Stomach smooth muscle (tissue), 2 donors: ENCODE measurements around the gene NLRP6.
"Not testable (repeated sequence)": the region's sequence is repeated elsewhere in the genome, so short reads cannot be mapped to it uniquely, and the experiment has no call there.

Experiments used
- H3K27ac ChIP-seq: one replicate; pipeline ENCODE4 v1.7.0; 2013; ENCODE audit warnings: mild to moderate bottlenecking, low read length, inconsistent platforms
- H3K27me3 ChIP-seq, 2 donors: one replicate each; pipeline ENCODE4 v1.7.0; 2013; ENCODE audit warnings: low read length in 2 of 2; ENCODE audit not compliant: insufficient read depth in 2 of 2, control insufficient read depth in 1 of 2
- H3K36me3 ChIP-seq, 2 donors: one replicate each; pipeline ENCODE4 v1.7.0; 2013; ENCODE audit warnings: low read length in 2 of 2; ENCODE audit not compliant: control insufficient read depth in 2 of 2, insufficient read depth in 2 of 2
- H3K4me1 ChIP-seq: one replicate; pipeline ENCODE4 v1.7.0; 2013; ENCODE audit warnings: low read length; ENCODE audit not compliant: control insufficient read depth, insufficient read depth
- H3K4me3 ChIP-seq, 2 donors: one replicate each; pipeline ENCODE4 v1.7.0; 2013; ENCODE audit warnings: low read length in 2 of 2
- H3K9ac ChIP-seq, 2 donors: one replicate each; pipeline ENCODE4 v1.7.0; 2013; ENCODE audit warnings: low read length in 2 of 2, mild to moderate bottlenecking in 1 of 2
- H3K9me3 ChIP-seq, 2 donors: one replicate each; pipeline ENCODE4 v1.7.0; 2013; ENCODE audit warnings: low read length in 2 of 2; ENCODE audit not compliant: control insufficient read depth in 2 of 2
- donor health status: healthy.
- donor health status: Pancreatic carcinoma.

Gene NLRP6

GRCh38 chr11:278001-278951, at the start of gene NLRP6:
Gene NLRP6, plus strand, starts transcription at chr11:278407. Its CDS starts 163 bp downstream, at chr11:278570.
- H3K4me3 ChIP-seq: no peak within 1 kb of the TSS
- H3K9me3 ChIP-seq: no peaks in the 10 kb centered on the region
- no peak within 1 kb of the TSS for H3K9ac ChIP-seq
- peaks cover 36 to 46% of the 10 kb centered on the region in 2 donors for H3K27me3 ChIP-seq
- no peak within 1 kb of the TSS for H3K27ac ChIP-seq
- H3K4me1 ChIP-seq: peaks cover 19% of the 10 kb centered on the region
- H3K36me3 ChIP-seq: no peaks in the 10 kb centered on the region

DNA sequence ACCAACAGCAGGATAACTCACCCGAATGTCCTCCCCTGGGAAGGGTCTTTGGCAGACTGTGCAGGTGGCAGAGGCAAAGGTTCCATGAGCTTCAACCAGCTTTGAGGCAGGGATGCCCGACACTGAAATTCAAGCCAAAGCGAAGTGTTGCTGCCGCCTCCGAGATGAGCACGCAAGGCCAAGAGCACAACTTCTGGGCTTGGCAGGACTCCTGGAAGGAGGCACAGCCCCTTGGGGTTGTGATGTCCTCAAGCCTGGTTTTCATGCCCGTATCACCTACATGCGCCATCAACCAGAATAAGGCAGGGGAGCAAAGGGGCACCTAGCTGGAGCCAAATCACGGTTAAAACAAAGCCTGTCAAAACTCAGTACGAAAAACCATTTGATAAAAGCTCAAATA, 47.8 kb upstream of the NLRP6 start:
- H3K4me3 ChIP-seq: no peak overlapping the region

GRCh38 chr11:232783-233565, 45.2 kb upstream of the NLRP6 start:
- Histone ChIP-seq H3K9me3 (no peaks in the 10 kb centered on the region), H3K4me1 (peaks cover 9% of the 10 kb centered on the region), H3K27ac (no peak overlapping the region)

More for the DNA sequence above, 47.8 kb upstream of the NLRP6 start:
- H3K36me3 ChIP-seq: peaks cover 0 to 3% of the 10 kb centered on the region in 2 donors
- no peaks in the 10 kb centered on the region for H3K9me3 ChIP-seq
- no peak overlapping the region for H3K9ac ChIP-seq
- H3K4me1 ChIP-seq: peaks cover 3% of the 10 kb centered on the region
- H3K27me3 ChIP-seq: no peaks in the 10 kb centered on the region
- no peak overlapping the region for H3K27ac ChIP-seq

GRCh38 chr11:235180-235579, 43.0 kb upstream of the NLRP6 start:
- peak overlapping the region; percentile 92 for H3K4me3 ChIP-seq
- H3K9ac ChIP-seq: peak overlapping the region; percentile 85 to 93
- H3K4me1 ChIP-seq: peaks cover 9% of the 10 kb centered on the region
- peak overlapping the region; percentile 79 for H3K27ac ChIP-seq
- H3K36me3 ChIP-seq: peaks cover 0 to 5% of the 10 kb centered on the region in 2 donors
- no peaks in the 10 kb centered on the region for H3K27me3 ChIP-seq
- no peaks in the 10 kb centered on the region for H3K9me3 ChIP-seq

More at GRCh38 chr11:232783-233565, 45.2 kb upstream of the NLRP6 start:
- H3K4me3 ChIP-seq: no peak overlapping the region
- peaks cover 0 to 3% of the 10 kb centered on the region in 2 donors for H3K36me3 ChIP-seq
- no peaks in the 10 kb centered on the region for H3K27me3 ChIP-seq
- H3K9ac ChIP-seq: no peak overlapping the region

- H3K36me3 ChIP-seq: peaks cover 0 to 2% of the 10 kb centered on the region in 2 donors
- H3K27me3 ChIP-seq: no peaks in the 10 kb centered on the region
- peak overlapping the region; percentile 85 to 93 for H3K9ac ChIP-seq
- peak overlapping the region; percentile 79 for H3K27ac ChIP-seq
- H3K9me3 ChIP-seq: no peaks in the 10 kb centered on the region
- H3K4me1 ChIP-seq: peaks cover 9% of the 10 kb centered on the region
- H3K4me3 ChIP-seq: peak overlapping the region; percentile 92
Observed at GRCh38 chr11:235609-235996, 42.6 kb upstream of the NLRP6 start.

DNA sequence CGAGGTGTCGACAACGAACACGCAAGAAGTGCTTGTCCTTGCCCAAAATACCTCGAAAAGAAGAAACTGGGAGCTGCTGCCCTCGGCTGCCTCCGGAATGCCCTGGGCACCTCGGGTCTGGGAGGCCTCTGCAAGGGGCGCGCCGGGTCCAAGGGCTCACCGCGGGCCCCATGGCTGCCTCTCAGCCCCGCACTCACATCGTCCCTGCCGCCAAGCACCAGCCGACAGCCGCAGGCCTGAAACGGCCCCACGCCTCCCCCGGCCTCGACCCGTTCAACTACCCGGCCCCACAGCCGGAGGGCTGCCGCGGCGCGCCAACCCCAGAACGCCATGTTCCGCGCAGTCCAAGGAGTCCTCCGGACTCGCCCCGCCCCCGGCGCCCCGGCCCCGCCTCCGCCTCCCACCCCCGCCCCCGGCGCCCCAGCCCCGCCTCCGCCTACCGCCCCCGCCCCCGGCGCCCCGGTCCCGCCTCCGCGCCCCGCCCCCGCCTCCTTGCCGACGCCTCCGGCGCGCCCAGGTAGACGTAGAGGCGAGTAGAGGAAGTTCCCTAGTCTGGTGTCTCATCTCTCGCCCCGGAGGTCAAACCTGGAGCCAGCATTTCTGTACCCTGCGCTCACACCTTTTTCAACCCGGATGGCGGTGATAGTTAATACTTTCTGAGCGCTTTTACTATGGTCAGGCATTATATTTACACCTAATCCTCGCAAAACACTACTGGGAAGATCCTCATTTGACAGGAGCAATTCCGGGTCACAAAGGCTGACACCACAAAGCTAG, 42.0 kb upstream of the NLRP6 start, which contains the start of gene SIRT3:
Gene SIRT3 (minus strand): TSS at position 346 of the 777 bp plus-strand sequence. CDS start 14 bp downstream, at position 332.
- Histone ChIP-seq H3K9me3 (no peaks in the 10 kb centered on the region), H3K36me3 (peaks cover 2% of the 10 kb centered on the region in 2 donors), H3K9ac (peak within 1 kb of the TSS; percentile 93 to 96), H3K4me3 (peak within 1 kb of the TSS; percentile 94 to 96), H3K27me3 (no peaks in the 10 kb centered on the region), H3K27ac (peak within 1 kb of the TSS; percentile 89), H3K4me1 (peaks cover 9% of the 10 kb centered on the region)

- H3K4me1 ChIP-seq: peaks cover 9% of the 10 kb centered on the region
- no peaks in the 10 kb centered on the region for H3K9me3 ChIP-seq
- peaks cover 2 to 7% of the 10 kb centered on the region in 2 donors for H3K36me3 ChIP-seq
- H3K4me3 ChIP-seq: peak within 1 kb of the TSS; percentile 94 to 96
- H3K27me3 ChIP-seq: no peaks in the 10 kb centered on the region
- H3K27ac ChIP-seq: peak within 1 kb of the TSS; percentile 89
- H3K9ac ChIP-seq: peak within 1 kb of the TSS; percentile 93 to 96
Observed at GRCh38 chr11:236774-237767, 41.1 kb upstream of the NLRP6 start, which contains the start of gene PSMD13. Gene PSMD13, plus strand, starts transcription at chr11:236976. Its CDS starts 74 bp downstream, at chr11:237050.

GRCh38 chr11:238346-238745, 39.9 kb upstream of the NLRP6 start:
- not testable (repeated sequence) for H3K27me3 ChIP-seq, H3K9ac ChIP-seq, H3K4me3 ChIP-seq, H3K27ac ChIP-seq, H3K4me1 ChIP-seq, H3K9me3 ChIP-seq
- H3K36me3 ChIP-seq: peaks cover 10% of the 10 kb centered on the region in 2 donors

DNA sequence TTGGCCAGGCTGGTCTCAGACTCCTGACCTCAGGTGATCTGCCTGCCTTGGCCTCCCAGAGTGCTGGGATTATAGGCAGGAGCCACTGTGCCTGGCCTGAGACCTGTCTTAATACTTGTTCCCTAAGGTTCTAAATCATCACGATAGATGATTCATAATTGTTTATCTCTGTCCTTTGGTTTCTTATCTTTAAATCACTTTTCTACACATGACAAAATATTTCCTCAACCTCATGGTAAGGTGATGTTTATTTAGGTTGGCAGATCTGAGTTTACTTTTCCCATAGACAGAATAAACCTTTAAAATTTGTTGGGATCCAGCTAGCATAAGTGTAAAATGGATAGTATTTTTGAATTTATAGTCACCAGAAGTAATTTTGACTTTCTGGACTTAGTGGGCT, 37.9 kb upstream of the NLRP6 start:
- Histone ChIP-seq H3K27me3 (no peaks in the 10 kb centered on the region), H3K4me3 (no peak overlapping the region), H3K9ac (no peak overlapping the region), H3K27ac (no peak overlapping the region), H3K36me3 (peaks cover 19 to 24% of the 10 kb centered on the region in 2 donors), H3K9me3 (no peaks in the 10 kb centered on the region), H3K4me1 (peaks cover 7% of the 10 kb centered on the region)
